ENCODE data around the gene BBLN.

The BBLN gene

DNA sequence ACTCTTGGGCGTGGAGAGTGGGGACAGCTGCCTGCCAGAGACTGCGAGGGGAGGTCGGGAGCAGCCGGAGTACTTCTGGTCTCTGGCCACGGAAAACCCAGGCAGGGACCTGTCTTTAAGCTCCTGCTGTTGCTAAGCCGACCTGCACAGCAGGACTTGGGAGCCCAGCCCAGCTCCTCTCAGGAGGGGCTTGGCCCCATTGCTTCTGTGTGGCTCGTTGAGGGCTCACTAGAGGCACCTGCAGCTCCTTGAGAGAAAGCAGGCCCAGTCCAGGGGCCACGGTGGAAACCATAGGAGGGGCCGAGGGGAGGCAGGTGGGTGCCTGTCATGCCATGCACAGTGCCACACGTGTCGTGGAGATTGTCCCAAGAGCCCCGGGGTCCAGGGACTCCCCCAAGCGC lies 14.1 kb upstream of the BBLN start:
- DNase-seq, result no peak

DNA sequence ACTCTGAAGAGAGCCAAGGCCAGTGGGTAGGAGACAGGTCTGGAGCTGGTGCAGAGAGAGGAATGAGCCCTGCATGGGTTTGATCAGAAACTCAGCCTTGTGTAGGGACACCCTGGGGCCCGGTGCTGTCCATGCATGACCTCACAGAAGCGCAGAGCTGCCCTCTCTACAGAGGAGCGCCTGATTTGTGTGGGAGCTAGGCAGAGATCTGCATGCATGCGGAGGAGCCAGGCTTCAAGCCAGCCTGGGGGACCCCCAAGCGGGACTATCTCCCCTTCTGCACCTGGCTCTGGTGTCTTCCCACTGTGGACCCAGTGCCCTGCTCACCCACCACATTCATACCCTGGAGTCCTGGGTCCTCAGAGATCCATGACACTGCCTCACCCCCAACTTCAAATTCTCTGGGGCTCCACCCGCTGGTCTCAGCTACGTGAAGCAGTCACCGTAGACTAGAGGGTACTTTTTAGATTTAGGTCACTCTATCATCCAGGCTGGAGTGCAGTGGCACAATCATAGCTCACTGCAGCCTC lies 13.4 kb upstream of the BBLN start:
- DNase-seq, result no peak

DNA sequence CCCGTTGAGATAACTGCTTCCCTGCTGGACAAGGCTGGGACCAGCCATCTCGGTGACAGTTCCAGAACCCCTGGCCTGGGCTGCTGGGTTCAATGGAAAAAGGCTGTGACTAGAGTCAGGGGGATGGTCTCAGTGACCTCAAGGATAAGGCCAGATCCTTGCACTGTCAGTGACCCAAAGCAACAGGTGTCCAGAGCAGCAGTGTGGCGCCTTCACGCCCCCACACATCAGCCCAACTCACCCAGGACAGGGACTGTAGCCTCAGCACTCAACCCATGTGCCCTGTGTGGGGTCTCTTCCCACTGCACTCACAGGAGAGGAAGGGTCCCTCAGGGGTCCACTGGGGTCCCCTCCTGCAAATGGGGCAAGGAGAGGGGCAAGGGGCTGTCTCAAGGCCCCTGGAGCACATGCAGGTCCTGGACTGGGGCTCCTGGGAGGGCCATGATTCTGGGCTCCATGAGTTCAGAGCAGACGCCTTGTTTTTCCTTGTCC lies 11.5 kb upstream of the BBLN start:
- DNase-seq, result no peak

- no peak for DNase-seq
Measured at GRCh38 chr9:128149001-128149701, 10.9 kb upstream of the BBLN start, which contains the start of gene LCN2. TSS of gene LCN2 (plus strand) at chr9:128149453. CDS start at chr9:128149526, 73 bp downstream.

- no peak for DNase-seq
Measured at GRCh38 chr9:128149951-128150593, 10.0 kb upstream of the BBLN start.

DNA sequence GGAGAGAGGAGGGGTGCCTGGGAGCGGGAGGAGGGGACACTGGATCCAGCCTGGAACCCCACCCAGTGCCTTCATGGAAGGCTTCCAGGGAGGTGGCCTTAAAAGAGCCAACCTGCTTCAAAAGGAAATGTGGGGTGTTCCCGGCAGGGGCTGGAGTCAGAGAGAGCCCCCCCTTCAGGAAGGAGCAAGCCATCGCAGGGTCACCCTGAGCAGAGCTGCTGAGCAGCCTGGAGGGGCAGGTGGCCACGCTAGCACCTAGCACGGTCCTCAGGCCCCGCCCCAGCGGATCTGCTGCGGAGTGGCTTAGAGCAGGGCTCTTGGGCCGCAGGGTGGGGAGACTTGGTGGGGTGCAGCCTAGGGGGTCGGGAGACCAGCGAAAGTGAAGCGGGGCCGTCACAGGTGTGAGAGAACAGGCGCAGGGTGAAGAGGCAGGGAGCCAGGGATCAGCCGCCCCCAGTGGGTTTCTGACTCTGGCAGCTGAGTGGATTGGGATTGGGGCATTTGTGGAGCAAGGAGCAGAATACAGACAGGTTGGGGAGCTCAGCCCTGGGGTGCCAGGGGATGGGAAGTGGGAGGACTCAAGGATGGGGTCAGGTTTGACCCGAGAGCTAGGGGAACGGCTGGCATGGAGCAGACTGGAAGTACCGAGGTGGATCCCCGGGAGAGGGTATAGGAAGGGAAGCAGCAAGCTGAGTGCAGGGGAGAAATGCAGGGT lies 9.3 kb upstream of the BBLN start:
- no peak for DNase-seq

GRCh38 chr9:128151309-128152132 lies 8.5 kb upstream of the BBLN start:
- DNase-seq, result no peak

- DNase-seq, result no peak
Measured at GRCh38 chr9:128152133-128153059, 7.7 kb upstream of the BBLN start.

DNA sequence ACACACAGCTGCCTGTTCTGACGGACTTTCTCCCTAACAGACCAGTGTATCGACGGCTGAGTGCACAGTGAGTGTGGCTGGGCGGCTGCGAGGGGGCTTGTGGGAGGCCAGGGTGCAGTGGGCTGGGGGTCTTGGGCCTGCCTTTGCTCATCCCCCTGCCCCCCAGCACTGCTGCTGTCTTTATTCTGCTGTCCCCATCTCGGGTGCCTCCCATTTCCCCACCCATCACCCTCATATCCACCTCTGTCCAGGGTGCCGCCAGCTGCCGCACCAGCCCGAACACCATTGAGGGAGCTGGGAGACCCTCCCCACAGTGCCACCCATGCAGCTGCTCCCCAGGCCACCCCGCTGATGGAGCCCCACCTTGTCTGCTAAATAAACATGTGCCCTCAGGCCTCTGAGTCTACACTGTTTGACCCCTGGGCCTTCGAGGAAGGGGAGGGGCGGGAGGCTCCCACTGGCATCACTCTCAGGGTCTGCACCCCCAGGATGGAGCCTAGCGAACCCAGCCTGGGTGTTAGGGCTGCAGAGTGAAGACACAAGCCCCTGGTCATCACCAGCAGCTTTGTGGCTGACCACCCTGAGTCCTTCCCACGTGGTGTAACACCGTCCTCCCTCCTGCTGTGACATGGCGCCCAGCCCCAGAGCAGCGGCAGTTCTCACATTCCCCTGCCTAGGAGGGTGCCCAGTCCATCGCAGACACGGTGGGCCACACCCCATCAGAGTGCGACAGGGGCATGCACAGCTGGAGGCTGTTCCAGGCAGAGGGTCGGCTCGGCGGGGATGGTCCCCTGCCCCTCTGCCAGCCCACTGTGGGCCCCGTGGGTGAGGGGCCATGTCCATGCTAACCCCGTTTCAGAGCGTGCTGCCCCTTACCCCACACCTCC lies 6.8 kb upstream of the BBLN start:
- DNase-seq, result no peak

- no peak for DNase-seq
Measured at GRCh38 chr9:128153947-128154695, 5.9 kb upstream of the BBLN start.

DNA sequence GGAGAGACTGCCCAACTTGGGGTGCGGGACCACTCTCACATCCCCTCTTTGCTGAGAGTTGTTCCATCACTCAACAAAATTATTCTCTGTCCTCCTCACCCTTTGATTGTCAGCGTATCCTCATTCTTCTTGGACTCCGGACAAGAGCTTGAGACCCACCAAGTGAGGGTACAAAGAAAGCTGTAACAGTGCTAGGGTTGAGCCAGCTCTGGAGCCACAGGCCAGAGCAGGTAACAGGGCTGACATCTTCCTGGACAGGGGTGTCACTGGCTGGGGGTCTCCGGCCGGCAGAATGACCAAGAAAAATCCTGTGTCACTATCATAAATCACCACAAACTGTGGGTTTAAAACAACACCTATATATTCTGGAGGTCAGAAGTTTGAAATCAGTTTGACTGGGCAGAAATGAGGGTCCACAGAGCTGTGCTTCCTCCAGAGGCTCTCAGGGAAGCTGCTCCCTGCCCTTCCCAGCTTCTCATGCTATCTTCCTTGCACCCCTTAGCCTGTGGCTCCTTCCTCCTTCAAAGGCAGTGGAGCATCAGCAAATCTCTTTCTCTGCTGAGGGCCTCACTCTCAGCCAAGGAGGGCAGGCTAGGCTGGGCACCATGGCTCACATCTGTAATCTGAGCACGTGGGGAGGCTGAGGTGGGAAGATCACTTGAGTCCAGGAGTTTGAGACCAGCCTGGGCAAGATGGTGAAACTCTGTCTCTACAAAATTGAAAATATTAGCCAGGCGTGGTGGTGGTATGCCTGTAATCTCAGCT lies 4.1 kb upstream of the BBLN start:
- DNase-seq, result no peak

DNA sequence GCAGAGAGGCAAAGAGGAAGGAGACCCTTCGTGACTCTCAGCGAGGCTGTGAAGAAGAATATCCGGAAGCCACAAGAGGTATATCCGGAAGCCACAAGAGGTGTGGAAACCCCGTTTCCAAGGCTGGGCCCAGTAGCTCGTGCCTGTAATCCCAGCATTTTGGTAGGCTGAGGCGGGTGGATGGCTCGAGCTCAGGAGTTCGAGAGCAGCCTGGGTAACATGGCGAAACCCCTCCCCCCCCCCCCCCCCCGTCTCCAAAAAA lies 612 bp upstream of the BBLN start:
- DNase-seq, result peak; percentile 50 to 67 (median 59)

DNA sequence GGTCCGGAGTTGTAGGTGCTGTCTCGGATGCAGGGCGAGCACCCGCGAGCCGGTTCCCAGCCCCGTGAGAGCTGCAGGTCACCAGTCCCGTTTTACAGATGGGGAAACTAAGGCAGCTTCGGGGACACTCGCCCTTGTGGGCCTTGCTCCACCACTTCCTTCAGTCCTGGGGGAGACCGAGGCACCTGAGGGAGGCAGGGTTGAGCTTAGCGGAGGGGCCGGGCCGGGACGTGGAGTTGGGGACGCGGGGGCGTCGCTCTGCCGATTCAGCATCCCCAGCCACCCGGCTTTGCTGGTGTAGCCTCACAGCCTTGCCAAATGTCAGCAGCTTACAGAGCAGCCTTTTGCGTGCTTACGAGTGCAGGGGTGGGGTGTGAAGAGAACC lies 530 bp downstream of the BBLN start:
- peak in 3 of 6 experiments; percentile 19 to 61 (median 23) for DNase-seq

GRCh38 chr9:128161215-128161902 lies 1.3 kb downstream of the BBLN start:
- DNase-seq, result no peak

DNA sequence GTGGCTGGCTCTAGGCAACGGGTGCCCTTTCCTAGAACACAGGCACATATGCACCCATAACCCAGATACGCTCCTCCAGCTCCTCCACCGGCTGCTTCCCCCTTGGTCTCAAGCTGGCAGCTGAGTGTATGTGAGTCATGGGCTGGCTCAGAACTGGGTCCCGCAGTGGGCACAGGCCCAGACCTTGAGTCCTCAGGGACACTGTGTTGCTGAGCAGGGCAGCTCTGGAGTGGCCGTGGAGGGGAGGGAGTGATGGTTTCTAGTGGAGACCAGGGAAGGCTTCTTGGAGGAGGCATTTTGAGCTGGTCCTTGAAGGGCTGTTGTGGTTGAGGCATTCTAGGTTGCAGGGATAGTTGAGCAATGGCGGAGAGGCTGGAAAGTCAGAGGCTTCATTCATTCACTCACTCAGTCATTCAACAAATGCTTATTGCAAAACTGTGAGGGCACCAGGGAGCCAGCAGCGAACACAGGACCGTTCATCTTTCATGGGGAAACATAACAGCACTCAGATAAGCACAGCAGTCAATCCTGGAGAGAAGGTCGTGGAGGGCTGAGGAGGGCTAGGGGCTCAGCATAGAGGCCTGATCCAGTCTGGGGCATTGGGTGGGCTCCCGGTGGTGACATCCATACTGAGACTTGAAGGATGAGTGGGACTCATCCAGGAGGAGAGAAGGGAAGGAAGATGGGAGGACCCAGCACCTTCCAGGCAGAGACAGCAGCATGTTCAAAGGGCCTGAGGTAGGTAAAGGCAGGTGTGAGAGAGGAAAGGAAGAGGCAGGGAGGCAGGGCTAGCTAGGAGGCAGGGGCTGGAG lies 2.4 kb downstream of the BBLN start:
- no peak for DNase-seq

DNA sequence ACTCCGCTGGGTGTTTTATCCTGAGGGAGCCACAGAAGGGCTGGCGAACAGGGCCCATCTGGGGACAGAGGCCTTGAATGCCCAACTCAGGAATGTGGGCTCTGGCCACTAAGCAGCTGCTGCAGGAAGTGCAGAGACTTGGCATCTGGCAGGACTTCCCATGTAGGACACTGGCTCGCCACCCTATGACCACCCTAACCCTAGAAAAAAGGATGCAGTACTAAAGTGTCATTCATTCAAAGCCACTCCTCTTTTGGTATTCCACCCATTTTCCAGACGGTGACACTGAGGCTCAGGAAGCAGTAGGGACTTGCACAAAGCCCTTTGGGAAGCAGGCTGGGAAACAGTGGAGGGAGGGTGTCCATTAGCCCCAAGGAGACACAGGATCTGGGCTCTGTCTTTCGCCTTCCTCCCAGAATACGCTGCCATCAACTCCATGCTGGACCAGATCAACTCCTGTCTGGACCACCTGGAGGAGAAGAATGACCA lies 3.0 kb downstream of the BBLN start:
- no peak for DNase-seq

- DNase-seq, result no peak
Measured at GRCh38 chr9:128163523-128164306, 3.6 kb downstream of the BBLN start.

Data from stimulated activated naive CD4-positive, alpha-beta T cell (primary cell).